GM18867 (cell line): ENCODE measurements around the gene SEBOX.

Experiments used
- ATAC-seq: cut with Tn5 transposase; IDR thresholded peaks from one replicate; pipeline ENCODE4 v1.9.1; 2021; ENCODE audit warnings: mild to moderate bottlenecking, moderate library complexity; ENCODE audit not compliant: unreplicated experiment

SEBOX gene, protein sequence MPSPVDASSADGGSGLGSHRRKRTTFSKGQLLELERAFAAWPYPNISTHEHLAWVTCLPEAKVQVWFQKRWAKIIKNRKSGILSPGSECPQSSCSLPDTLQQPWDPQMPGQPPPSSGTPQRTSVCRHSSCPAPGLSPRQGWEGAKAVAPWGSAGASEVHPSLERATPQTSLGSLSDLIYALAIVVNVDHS

GRCh38 chr17:28364665-28365363, at the start of gene SEBOX:
TSS of gene SEBOX (minus strand) at chr17:28365199. CDS start at chr17:28365151, 48 bp downstream.
- no peak for ATAC-seq

- ATAC-seq = no peak
Measured at GRCh38 chr17:28413804-28414203, 48.8 kb upstream of the SEBOX start.

DNA sequence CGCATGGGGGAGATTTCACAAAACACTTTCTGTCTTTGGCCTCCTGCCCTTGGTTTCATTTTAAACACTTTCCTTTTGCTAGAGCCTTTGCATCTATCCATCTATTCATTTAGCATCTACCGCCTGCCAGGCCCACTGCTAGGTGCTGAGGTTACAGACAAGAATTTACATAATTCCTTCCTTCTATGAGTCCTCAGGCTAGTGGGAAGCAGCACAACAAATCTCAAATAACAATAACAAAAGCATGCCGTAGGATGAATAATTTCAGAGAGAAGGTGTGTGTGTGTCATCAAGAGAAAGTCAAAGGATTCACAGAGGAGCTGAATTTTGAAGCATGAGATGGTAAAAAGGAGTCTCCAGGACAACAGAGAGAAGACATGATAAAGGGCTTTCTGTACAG, 47.1 kb upstream of the SEBOX start:
- ATAC-seq = no peak

- no peak for ATAC-seq
Measured at GRCh38 chr17:28407974-28408306, 42.9 kb upstream of the SEBOX start.

DNA sequence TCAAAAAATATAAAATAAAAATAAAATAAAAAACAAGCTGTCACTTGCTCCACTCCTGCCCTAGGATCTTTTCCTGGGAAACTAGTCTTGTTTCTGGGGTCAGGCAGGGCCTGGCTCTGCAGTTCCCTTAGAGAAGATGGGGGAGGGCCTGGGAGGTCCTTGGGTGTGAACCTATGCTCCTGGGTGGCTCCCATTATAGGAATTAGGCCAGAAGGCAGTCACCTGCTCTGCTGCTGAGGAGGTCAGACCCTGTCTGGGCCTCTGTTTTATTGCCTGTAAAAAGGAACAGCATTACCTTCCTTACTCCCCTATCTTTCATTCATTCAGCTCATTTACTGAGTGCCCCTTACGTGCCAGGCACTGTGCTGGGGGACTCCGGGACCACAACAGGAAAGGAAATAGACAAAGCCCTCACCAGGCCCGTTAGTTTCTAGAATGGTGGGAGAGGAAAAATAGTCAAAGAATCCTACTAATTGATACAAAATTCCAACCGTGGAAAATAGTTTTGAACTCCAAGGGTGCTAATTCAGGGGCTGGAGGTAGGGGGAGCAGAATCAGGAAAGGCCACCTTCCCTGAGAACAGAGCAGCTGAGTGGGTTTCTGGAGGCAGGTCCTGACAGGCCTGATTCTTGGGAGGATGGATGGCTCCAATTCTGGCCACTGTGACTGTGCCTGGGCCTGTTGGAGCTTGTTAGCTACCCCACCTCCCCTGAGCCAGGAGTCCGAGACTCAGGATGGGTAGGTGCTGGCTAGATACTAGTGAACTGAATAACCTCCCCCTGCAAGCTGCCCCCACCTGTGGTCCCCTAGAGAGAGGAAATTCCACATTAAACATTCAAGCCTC, 42.4 kb upstream of the SEBOX start:
- no peak for ATAC-seq

DNA sequence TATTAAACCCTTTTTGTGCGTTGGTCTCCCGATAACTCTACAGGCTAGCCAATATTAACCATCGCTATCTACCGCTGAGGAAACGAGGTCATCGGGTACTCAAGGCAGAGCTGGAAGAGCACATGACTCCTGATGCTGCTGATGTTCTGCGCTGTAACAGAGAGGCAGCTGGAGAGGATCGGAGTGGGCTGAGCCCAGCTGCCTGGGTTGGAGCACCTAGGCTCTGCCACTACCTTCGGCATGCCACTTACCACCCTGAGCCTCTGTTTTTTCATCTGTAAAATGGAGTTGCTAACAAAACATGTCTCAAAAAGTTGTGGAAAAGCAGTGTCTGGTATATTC, 41.4 kb upstream of the SEBOX start:
- ATAC-seq = no peak

DNA sequence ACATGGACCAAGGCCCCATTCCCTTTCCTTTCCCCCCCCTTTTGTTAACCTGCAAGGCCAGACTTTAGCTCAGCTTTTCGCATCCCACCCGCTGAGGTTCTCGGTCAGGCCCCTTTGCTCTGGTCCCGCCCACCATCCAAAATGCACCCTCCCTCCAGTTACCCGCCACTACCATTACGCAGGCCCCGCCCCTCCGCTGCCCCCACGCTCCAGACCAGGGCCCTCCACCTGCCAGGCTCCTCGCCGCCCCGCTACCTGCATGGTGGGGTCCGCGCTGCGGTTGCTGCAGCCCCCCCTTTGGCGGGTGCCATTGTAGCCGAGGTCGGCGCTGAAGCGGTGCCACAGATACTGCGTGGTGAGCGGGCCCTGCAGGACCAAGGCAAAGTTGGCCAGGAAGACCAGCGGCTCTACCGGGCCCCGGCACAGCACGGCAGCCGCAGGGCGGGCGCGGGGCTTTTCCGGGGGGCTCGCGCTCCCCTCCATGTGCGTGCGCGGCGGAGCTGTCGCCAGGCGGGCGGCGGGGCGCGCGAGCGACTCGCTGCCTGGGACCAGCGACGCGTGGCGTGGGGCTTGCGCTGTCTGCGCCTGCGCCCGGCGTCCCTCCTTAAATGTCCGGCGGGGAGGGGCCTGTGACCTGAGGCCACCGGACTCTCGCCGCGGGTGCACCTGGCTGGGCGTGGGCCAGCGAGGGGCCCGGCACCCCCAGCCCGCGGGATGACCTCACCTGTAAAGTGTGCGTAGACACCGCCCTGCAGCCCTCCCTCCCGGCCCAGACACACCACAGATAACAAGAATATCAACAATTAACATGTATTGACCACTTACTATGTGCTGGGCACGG, 40.9 kb upstream of the SEBOX start, which contains the start of gene SLC46A1:
TSS of gene SLC46A1 (minus strand) at position 581 of the 841 bp plus-strand sequence. CDS start at position 483, 98 bp downstream.
- ATAC-seq = peak; percentile 74

DNA sequence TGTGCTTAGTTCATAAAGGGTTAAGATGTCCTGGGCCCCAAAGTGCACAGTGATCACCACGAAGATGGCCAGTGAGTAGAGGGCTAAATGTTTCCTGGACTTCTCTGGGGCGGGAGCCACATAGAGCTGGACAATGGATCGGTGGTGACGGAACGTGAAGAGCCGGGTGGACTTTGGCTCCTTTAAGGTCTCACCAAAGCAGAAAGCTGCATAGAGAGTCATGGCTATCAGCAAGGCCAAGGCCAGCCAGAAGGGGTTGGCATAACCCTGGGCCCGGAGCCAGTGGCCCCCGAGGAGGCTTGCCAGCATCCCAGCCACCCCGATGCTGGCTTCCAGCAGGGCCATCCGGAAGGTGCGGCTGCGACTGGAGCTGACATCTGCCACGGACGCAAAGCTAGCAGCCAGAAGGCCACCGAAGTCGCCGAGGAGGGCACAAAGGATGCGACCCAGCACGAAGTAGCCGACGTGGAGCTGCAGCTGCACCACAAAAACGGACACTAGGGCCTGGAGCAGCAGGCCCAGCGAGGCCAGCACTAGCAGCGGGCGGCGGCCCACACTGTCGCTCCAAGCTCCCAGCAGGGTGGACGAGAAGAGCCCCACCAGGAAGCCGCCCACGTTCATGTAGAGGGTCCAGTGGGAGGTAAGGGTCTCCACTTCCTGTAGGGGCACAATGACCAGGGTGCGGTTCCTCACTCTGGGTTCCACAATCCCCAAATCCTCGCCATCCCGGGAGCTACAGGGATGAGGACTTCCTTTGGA, 40.0 kb upstream of the SEBOX start:
- ATAC-seq = no peak

DNA sequence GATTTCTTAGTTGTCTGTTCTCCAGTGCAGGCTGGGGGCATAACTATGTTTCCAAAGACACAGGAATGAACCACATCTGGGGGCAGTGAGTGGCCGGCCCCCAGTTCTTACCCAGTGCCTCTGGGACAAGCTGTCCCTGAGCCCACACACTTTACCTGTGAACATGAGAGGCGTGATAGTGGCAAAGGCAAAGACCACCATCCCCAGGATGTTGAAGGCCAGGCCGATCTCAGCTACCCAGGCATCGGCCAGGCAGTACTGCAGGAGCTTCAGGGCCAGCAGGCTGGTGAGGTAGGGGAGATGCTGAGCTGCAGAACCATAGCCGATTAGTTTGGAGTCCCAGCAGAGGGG, 39.4 kb upstream of the SEBOX start:
- no peak for ATAC-seq

DNA sequence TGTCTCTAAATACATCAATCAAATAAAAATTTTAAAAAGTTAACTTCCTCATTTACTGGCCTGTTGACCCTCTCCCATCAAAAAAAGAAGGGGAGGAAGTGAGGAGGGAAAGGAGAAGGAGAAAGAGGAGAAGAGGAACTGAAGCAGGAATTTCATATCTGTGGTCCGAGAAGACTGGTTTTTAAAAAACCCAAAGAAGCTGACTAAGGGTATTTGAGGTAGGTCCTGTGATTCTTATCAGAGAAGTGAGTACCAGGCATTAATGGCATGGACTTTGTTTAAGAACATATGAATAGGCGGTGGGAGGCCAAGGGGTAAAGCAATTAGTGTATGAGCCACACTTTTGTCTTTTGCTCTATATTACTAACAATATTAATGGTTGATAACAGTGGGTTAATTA, 39.0 kb upstream of the SEBOX start:
- ATAC-seq = no peak

- no peak for ATAC-seq
Measured at GRCh38 chr17:28402844-28403243, 37.8 kb upstream of the SEBOX start.

- no peak for ATAC-seq
Measured at GRCh38 chr17:28402224-28402630, 37.2 kb upstream of the SEBOX start.

GRCh38 chr17:28399808-28400207, 34.8 kb upstream of the SEBOX start:
- no peak for ATAC-seq

GRCh38 chr17:28398280-28398981, 33.4 kb upstream of the SEBOX start:
- ATAC-seq = no peak

DNA sequence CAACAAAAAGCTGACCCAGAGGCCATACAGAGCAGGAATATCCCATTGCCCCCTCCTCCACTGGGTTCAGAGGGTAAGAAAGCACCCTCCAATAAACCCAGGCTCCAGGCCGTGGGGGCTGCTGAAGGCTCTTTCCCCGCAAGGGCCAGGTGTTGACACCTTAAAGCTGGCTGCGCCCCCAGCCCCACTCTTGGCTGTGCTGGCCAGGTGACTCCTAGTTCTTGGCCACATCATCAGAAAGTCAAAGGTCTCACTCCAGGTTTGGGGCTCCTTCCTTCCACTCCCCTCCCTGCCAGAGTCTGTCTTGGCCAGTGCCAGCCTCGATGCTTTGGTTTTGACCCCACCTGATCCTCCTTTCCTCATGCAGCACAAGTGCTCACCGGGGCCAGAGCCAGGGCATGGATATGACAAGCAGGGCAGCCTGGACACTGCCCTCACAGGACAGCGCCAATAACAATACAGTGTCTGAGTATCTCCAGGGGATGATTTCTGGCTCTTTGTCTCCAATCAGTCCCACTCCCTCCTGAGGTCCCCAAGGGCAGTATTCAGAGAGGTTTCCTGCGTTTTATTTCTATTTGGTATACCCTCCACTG, 32.8 kb upstream of the SEBOX start:
- ATAC-seq = no peak

DNA sequence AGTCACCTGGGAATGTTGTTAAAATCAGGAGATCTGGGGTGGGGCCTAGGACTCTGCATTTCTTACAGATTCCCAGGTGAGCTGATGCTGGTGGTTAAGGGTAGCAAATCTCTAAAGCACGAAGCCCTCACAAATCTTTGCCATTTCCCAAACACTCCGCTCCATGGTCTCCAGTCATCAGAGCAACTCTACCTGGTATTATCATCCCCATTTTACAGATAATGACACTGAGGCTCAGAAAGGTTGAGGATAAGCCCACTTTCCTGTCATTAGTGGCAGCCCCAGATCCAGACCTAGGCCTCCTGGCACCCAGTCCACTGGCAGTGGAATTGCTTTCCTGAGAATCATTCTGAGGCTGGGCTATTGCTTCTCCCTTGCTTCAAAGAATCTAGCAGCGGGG, 32.3 kb upstream of the SEBOX start:
- ATAC-seq = no peak

- ATAC-seq = no peak
Measured at GRCh38 chr17:28396635-28397239, 31.7 kb upstream of the SEBOX start.

DNA sequence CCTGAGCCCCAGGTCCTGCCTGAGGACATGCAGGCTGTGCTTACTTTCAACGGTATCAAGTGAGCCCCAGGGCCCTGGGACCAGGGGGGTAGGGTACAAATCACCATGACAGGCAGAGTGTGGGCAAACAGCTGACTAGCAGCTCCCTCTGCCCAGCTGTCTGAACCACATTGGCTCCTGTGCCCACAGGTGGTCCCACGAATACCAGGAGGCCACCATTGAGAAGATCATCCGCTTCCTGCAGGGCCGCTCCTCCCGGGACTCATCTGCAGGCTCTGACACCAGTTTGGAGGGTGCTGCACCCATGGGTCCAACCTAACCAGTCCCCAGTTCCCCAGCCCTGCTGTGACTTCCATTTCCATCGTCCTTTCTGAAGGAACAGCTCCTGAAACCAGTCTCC, 31.0 kb upstream of the SEBOX start:
- no peak for ATAC-seq

GRCh38 chr17:28395426-28395825, 30.4 kb upstream of the SEBOX start:
- no peak for ATAC-seq
